Retinal pigment epithelial cell (primary cell): ENCODE results near the gene SLC35E3.
"Not testable (repeated sequence)": the region's sequence is repeated elsewhere in the genome, so short reads cannot be mapped to it uniquely, and the experiment has no call there.

ENCODE experiments used
- DNase-seq: peaks from one replicate; pipeline ENCODE4 v3.0.0-alpha.2; 2010; ENCODE audit warnings: low read depth
- H3K4me3 ChIP-seq: 2 replicates; pipeline ENCODE4 v1.5.1; 2011; ENCODE audit warnings: mild to moderate bottlenecking, low read length, control low read depth, moderate library complexity
- CTCF ChIP-seq: conservative IDR thresholded peaks from 2 replicates; pipeline ENCODE4 v1.5.1; 2011; ENCODE audit warnings: low read depth, low read length, control low read depth, inconsistent platforms

SLC35E3 gene

GRCh38 chr12:68792952-68793351, 47.0 kb downstream of the SLC35E3 start:
- no peak for DNase-seq
- no peak for TF ChIP-seq CTCF
- no peak overlapping the region for H3K4me3 ChIP-seq

- no peak overlapping the region for H3K4me3 ChIP-seq
- no peak for TF ChIP-seq CTCF
- DNase-seq, result no peak
These were observed 47.5 kb downstream of the SLC35E3 start for GRCh38 chr12:68793436-68793835.

GRCh38 chr12:68793975-68794652, 48.1 kb downstream of the SLC35E3 start:
- TF ChIP-seq CTCF, result no peak
- no peak for DNase-seq
- H3K4me3 ChIP-seq, result no peak overlapping the region

- no peak for DNase-seq
- H3K4me3 ChIP-seq, result no peak overlapping the region
- TF ChIP-seq CTCF, result no peak
These were observed 48.8 kb downstream of the SLC35E3 start for GRCh38 chr12:68794653-68795251.

GRCh38 chr12:68796399-68796798, 50.4 kb downstream of the SLC35E3 start:
- no peak for TF ChIP-seq CTCF
- DNase-seq, result no peak
- no peak overlapping the region for H3K4me3 ChIP-seq

- TF ChIP-seq CTCF, result no peak
- H3K4me3 ChIP-seq, result no peak overlapping the region
- no peak for DNase-seq
These were observed 52.9 kb downstream of the SLC35E3 start for GRCh38 chr12:68798882-68799234.

GRCh38 chr12:68800294-68800693, 54.3 kb downstream of the SLC35E3 start:
- DNase-seq, result no peak
- no peak for TF ChIP-seq CTCF
- no peak overlapping the region for H3K4me3 ChIP-seq

- DNase-seq, H3K4me3 ChIP-seq: not testable (repeated sequence)
These were observed 55.1 kb downstream of the SLC35E3 start for GRCh38 chr12:68801124-68801523.

GRCh38 chr12:68802372-68802745, 56.4 kb downstream of the SLC35E3 start:
- not testable (repeated sequence) for H3K4me3 ChIP-seq, DNase-seq

GRCh38 chr12:68802911-68803651, 57.1 kb downstream of the SLC35E3 start:
- not testable (repeated sequence) for DNase-seq, H3K4me3 ChIP-seq
